HCT116 (cell line): Measurements from ENCODE around the gene ANXA3. TPM values are rescaled to one million over a fixed set of nuclear protein-coding genes. Genes with fewer than 3 reads are reported as not detected.

Source experiments
- ATAC-seq: fragments of 200-7000 bp; cut with Tn5 transposase; 2 replicates; pipeline ENCODE4 v1.9.1; 2020; ENCODE audit warnings: mild to moderate bottlenecking, moderate library complexity
- BruUV-seq: library from RNA; stranded (reverse); fragments of 400-500 nt; replicated peaks from 2 replicates; lab custom pipeline; 2021; lab: Mats Ljungman, UMichigan
- CTCF ChIA-PET: fragments of 300-600 bp; sonication (Branson Sonifier 250); formaldehyde crosslinking; loops from one replicate; lab custom pipeline; 2021; ENCODE audit warnings: antibody characterized with exemption; lab: Charles Lee
- POLR2A ChIA-PET: fragments of 300-600, 350-600 bp; sonication (Branson Sonifier 250); formaldehyde crosslinking; loops from one replicate; lab custom pipeline; 2021; ENCODE audit warnings: antibody characterized with exemption; lab: Charles Lee
- RAD21 ChIA-PET, 2 experiments: fragments of 300-600 bp; sonication (Branson Sonifier 250); formaldehyde crosslinking; loops; one replicate each; lab custom pipeline; 2023; ENCODE audit warnings: low total read pairs in 2 of 2; ENCODE audit not compliant: uncharacterized antibody in 2 of 2, unreplicated experiment in 2 of 2, low non-redundant PET in 1 of 2; lab: Charles Lee
- DNase-seq: peaks from one replicate; pipeline ENCODE4 v3.0.0-alpha.2; 2010; ENCODE audit warnings: low read depth, low spot score
- H2AFZ ChIP-seq: fragments of 200-600 bp; shearing (Covaris generic), sonication (generic); 2 replicates; pipeline ENCODE4 v1.6.1; 2017; ENCODE audit warnings: low read depth, mixed run types, mixed read lengths, antibody characterized with exemption, low read length; ENCODE audit not compliant: poor library complexity, severe bottlenecking
- H3K27ac ChIP-seq: 2 replicates; pipeline ENCODE4 v1.5.1; 2012; ENCODE audit warnings: low read depth, low read length
- H3K27me3 ChIP-seq: fragments of 200-600 bp; sonication (generic); 2 replicates; pipeline ENCODE4 v1.6.1; 2016; ENCODE audit warnings: mixed run types, low read length, mixed read lengths; ENCODE audit not compliant: insufficient read depth
- H3K36me3 ChIP-seq, 2 experiments: fragments of 200-500 bp in 1 of 2; fragments of 200-600 bp in 1 of 2; sonication (Bioruptor generic) in 1 of 2; sonication (generic) in 1 of 2; 2 replicates each; pipeline versions ENCODE4 v1.5.1 to v1.6.1; 2014 to 2016; ENCODE audit warnings: low read length in 2 of 2, inconsistent platforms in 1 of 2, mixed read lengths in 1 of 2, mixed run types in 1 of 2; ENCODE audit not compliant: insufficient read depth in 2 of 2, control insufficient read depth in 1 of 2
- H3K4me1 ChIP-seq, 2 experiments: fragments of 200-600 bp in 1 of 2; sonication (generic) in 1 of 2; 2 replicates each; pipeline versions ENCODE4 v1.5.1 to v1.6.1; 2012 to 2017; ENCODE audit warnings: low read length in 2 of 2, inconsistent platforms in 1 of 2, mild to moderate bottlenecking in 1 of 2, mixed read lengths in 1 of 2, mixed run types in 1 of 2, moderate library complexity in 1 of 2; ENCODE audit not compliant: insufficient read depth in 2 of 2, control insufficient read depth in 1 of 2
- H3K4me2 ChIP-seq: fragments of 200-600 bp; sonication (generic); 2 replicates; pipeline ENCODE4 v1.6.1; 2017; ENCODE audit warnings: mixed run types, low read length, mixed read lengths
- H3K4me3 ChIP-seq, 2 experiments: fragments of 200-600 bp in 1 of 2; sonication (generic) in 1 of 2; replicated peaks in 1 of 2; 2 replicates each; pipeline ENCODE4 v1.5.1; 2011 to 2016; ENCODE audit warnings: low read length in 2 of 2, control low read depth in 1 of 2, low read depth in 1 of 2, mild to moderate bottlenecking in 1 of 2, mixed read lengths in 1 of 2, mixed run types in 1 of 2
- H3K79me2 ChIP-seq: fragments of 200-600 bp; sonication (generic); 2 replicates; pipeline ENCODE4 v1.6.1; 2017; ENCODE audit warnings: mild to moderate bottlenecking, mixed run types, low read length, moderate library complexity, mixed read lengths; ENCODE audit not compliant: insufficient read depth
- H3K9ac ChIP-seq: fragments of 200-600 bp; sonication (generic); 2 replicates; pipeline ENCODE4 v1.6.1; 2016; ENCODE audit warnings: low read length, mixed read lengths
- H3K9me2 ChIP-seq: fragments of 200-600 bp; sonication (generic), shearing (Covaris generic); 2 replicates; pipeline ENCODE4 v1.6.1; 2017; ENCODE audit warnings: mixed run types, mild to moderate bottlenecking, moderate library complexity; ENCODE audit not compliant: insufficient read depth
- H3K9me3 ChIP-seq, 2 experiments: fragments of 200-500 bp in 1 of 2; fragments of 200-600 bp in 1 of 2; sonication (Bioruptor generic) in 1 of 2; sonication (generic) in 1 of 2; 2 replicates each; pipeline ENCODE4 v1.6.1; 2014 to 2017; ENCODE audit warnings: low read length in 2 of 2, mixed read lengths in 2 of 2, inconsistent platforms in 1 of 2, low read depth in 1 of 2, mild to moderate bottlenecking in 1 of 2, mixed run types in 1 of 2, moderate library complexity in 1 of 2; ENCODE audit not compliant: control insufficient read depth in 1 of 2, insufficient read depth in 1 of 2
- H4K20me1 ChIP-seq: fragments of 200-600 bp; sonication (generic), shearing (Covaris generic); 2 replicates; pipeline ENCODE4 v1.6.1; 2017; ENCODE audit warnings: mixed run types, mild to moderate bottlenecking, moderate library complexity; ENCODE audit not compliant: insufficient read depth
- CBX3 ChIP-seq: IDR thresholded peaks from 2 replicates; pipeline ENCODE4 v1.6.1; 2012; ENCODE audit warnings: low read depth
- CEBPB ChIP-seq: IDR thresholded peaks from 2 replicates; pipeline ENCODE4 v1.6.1; 2012; ENCODE audit warnings: low read depth
- EGR1 ChIP-seq: IDR thresholded peaks from 2 replicates; pipeline ENCODE4 v1.6.1; 2012; ENCODE audit warnings: low read depth
- ELF1 ChIP-seq: IDR thresholded peaks from 2 replicates; pipeline ENCODE4 v1.6.1; 2012; ENCODE audit warnings: low read depth, borderline replicate concordance
- EZH2 ChIP-seq: fragments of 200-600 bp; sonication (generic); IDR thresholded peaks from 2 replicates; pipeline ENCODE4 v1.6.1; 2017; ENCODE audit warnings: antibody characterized with exemption, mixed run types
- FOSL1 ChIP-seq: IDR thresholded peaks from 2 replicates; pipeline ENCODE4 v1.6.1; 2012; ENCODE audit warnings: low read depth
- JUND ChIP-seq: IDR thresholded peaks from 2 replicates; pipeline ENCODE4 v1.6.1; 2012
- POLR2A ChIP-seq: IDR thresholded peaks from 2 replicates; pipeline ENCODE4 v1.7.0; 2011; ENCODE audit warnings: borderline replicate concordance; ENCODE audit not compliant: insufficient read depth, insufficient read length; ENCODE audit errors: extremely low read depth
- RAD21 ChIP-seq: IDR thresholded peaks from 2 replicates; pipeline ENCODE4 v1.6.1; 2012; ENCODE audit warnings: low read depth, mild to moderate bottlenecking
- TCF7L2 ChIP-seq: IDR thresholded peaks from 2 replicates; pipeline ENCODE4 v1.7.0; 2011; ENCODE audit warnings: borderline replicate concordance, inconsistent platforms; ENCODE audit not compliant: insufficient read depth, insufficient read length; ENCODE audit errors: extremely low read depth
- intact Hi-C: fragments of 100-400 bp; cut with micrococcal nuclease; formaldehyde crosslinking; loops from 2 replicates; pipeline ENCODE4 v1.10.0; 2022
- total RNA-seq: library from RNA; stranded (reverse); gene quantifications from one replicate; pipeline ENCODE4 v1.2.1, GENCODE V29; 2021; ENCODE audit not compliant: unreplicated experiment
- TF ChIP-seq, protein P1 (sequence below): IDR thresholded peaks from 2 replicates; pipeline ENCODE4 v1.6.1; 2011; ENCODE audit warnings: mild to moderate bottlenecking, low read length, moderate library complexity; ENCODE audit not compliant: insufficient replicate concordance; ENCODE audit errors: extremely low read depth
- TF ChIP-seq, protein P2 (sequence below): IDR thresholded peaks from 2 replicates; pipeline ENCODE4 v1.6.1; 2012
- TF ChIP-seq, protein P3 (sequence below): IDR thresholded peaks from 2 replicates; pipeline ENCODE4 v1.6.1; 2012; ENCODE audit warnings: low read depth

ANXA3 gene
- total RNA-seq, 1 experiment from 2014 or later = 158 TPM

DNA sequence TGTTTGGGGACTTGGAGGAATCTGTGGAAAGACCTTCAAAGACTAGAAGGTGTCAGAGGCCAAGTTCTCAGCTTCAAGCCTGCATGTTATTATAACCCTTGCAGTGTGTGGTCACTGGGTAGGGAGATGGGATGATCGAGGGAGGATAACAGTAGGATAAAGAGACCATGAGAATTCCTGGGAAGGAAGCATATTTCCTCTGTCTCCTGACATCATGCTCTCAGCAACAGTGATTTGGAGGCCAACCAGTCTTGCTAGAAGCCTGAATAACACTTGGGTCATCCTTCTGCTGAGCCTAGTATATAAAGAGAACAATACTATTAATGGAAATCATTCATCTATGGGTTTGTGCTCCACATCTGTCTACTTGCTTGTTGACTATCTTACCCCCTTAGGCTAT lies 40.9 kb upstream of the ANXA3 start:
- intact Hi-C loops = loop anchor here (10.0 kb wide), 1 partner anchor 354 kb away; no protein-coding TSS in a partner anchor
- ChIA-PET POLR2A (no interaction called here), RAD21 (no interaction called here), CTCF (no interaction called here)
- H3K9me2 ChIP-seq = no peaks in the 10 kb centered on the region
- DNase-seq (no peak), ATAC-seq (no peak)
- H3K9me3 ChIP-seq = no peaks in the 10 kb centered on the region
- no peaks in the 10 kb centered on the region for H4K20me1 ChIP-seq
- no peak overlapping the region for H3K9ac ChIP-seq
- H3K27ac ChIP-seq = no peak overlapping the region
- no peaks in the 10 kb centered on the region for H3K4me1 ChIP-seq
- H3K27me3 ChIP-seq = no peaks in the 10 kb centered on the region
- H3K4me2 ChIP-seq = no peak overlapping the region
- H3K79me2 ChIP-seq = no peaks in the 10 kb centered on the region
- no TSS peak for BruUV-seq
- H2AFZ ChIP-seq = no peak overlapping the region
- H3K4me3 ChIP-seq = no peak overlapping the region
- TF ChIP-seq, protein P1, sequence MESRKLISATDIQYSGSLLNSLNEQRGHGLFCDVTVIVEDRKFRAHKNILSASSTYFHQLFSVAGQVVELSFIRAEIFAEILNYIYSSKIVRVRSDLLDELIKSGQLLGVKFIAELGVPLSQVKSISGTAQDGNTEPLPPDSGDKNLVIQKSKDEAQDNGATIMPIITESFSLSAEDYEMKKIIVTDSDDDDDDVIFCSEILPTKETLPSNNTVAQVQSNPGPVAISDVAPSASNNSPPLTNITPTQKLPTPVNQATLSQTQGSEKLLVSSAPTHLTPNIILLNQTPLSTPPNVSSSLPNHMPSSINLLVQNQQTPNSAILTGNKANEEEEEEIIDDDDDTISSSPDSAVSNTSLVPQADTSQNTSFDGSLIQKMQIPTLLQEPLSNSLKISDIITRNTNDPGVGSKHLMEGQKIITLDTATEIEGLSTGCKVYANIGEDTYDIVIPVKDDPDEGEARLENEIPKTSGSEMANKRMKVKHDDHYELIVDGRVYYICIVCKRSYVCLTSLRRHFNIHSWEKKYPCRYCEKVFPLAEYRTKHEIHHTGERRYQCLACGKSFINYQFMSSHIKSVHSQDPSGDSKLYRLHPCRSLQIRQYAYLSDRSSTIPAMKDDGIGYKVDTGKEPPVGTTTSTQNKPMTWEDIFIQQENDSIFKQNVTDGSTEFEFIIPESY = no peak
- no peak for TF ChIP-seq ELF1
- TF ChIP-seq RAD21 = no peak
- TF ChIP-seq EGR1 = no peak
- TF ChIP-seq POLR2A = no peak
- no peak for TF ChIP-seq JUND
- TF ChIP-seq EZH2 = no peak
- TF ChIP-seq TCF7L2 = no peak
- no peak for TF ChIP-seq FOSL1
- TF ChIP-seq CBX3 = no peak
- TF ChIP-seq, protein P2, sequence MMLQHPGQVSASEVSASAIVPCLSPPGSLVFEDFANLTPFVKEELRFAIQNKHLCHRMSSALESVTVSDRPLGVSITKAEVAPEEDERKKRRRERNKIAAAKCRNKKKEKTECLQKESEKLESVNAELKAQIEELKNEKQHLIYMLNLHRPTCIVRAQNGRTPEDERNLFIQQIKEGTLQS = no peak
- TF ChIP-seq, protein P3, sequence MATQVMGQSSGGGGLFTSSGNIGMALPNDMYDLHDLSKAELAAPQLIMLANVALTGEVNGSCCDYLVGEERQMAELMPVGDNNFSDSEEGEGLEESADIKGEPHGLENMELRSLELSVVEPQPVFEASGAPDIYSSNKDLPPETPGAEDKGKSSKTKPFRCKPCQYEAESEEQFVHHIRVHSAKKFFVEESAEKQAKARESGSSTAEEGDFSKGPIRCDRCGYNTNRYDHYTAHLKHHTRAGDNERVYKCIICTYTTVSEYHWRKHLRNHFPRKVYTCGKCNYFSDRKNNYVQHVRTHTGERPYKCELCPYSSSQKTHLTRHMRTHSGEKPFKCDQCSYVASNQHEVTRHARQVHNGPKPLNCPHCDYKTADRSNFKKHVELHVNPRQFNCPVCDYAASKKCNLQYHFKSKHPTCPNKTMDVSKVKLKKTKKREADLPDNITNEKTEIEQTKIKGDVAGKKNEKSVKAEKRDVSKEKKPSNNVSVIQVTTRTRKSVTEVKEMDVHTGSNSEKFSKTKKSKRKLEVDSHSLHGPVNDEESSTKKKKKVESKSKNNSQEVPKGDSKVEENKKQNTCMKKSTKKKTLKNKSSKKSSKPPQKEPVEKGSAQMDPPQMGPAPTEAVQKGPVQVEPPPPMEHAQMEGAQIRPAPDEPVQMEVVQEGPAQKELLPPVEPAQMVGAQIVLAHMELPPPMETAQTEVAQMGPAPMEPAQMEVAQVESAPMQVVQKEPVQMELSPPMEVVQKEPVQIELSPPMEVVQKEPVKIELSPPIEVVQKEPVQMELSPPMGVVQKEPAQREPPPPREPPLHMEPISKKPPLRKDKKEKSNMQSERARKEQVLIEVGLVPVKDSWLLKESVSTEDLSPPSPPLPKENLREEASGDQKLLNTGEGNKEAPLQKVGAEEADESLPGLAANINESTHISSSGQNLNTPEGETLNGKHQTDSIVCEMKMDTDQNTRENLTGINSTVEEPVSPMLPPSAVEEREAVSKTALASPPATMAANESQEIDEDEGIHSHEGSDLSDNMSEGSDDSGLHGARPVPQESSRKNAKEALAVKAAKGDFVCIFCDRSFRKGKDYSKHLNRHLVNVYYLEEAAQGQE = no peak
- TF ChIP-seq CEBPB = no peak
- H3K36me3 ChIP-seq = no peaks in the 10 kb centered on the region; a peak in 1 of 4 replicates
